ENCODE results near the gene GSTM5.

The GSTM5 gene

DNA sequence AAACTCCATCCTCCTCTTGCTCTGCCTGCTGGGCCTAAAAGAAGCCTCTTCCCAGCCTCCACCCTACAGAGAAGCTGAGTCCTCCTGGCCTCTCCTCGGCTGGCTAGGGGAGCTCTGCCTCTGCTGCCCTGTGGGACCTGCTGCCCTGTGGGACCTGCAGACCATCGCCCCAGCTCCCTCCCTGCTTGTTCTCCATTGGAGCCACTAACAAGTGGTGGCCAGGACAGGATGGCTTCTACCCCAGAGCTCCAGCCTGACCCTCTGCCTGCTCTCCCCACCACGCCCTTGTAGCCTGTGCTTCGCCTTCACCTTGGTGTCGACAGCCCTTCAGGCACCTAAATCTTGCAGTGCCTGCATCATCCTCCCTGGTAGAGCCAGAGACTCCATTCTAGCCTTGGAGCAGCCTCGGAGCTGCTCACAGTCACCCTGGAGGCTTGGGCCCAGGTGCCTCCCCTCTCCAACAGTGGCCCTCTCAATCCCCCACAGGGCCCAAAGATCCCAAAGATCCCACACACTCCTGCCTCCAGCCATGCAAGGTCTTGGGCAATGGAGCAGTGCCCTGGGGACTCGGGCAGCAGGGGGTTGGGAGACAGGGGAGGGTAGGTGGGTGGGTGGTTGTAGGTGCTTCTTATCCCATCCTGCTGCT is 48.7 kb downstream of the GSTM5 start:
- TF ChIP-seq, protein P1, sequence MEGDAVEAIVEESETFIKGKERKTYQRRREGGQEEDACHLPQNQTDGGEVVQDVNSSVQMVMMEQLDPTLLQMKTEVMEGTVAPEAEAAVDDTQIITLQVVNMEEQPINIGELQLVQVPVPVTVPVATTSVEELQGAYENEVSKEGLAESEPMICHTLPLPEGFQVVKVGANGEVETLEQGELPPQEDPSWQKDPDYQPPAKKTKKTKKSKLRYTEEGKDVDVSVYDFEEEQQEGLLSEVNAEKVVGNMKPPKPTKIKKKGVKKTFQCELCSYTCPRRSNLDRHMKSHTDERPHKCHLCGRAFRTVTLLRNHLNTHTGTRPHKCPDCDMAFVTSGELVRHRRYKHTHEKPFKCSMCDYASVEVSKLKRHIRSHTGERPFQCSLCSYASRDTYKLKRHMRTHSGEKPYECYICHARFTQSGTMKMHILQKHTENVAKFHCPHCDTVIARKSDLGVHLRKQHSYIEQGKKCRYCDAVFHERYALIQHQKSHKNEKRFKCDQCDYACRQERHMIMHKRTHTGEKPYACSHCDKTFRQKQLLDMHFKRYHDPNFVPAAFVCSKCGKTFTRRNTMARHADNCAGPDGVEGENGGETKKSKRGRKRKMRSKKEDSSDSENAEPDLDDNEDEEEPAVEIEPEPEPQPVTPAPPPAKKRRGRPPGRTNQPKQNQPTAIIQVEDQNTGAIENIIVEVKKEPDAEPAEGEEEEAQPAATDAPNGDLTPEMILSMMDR (conservative IDR thresholded peaks at IDR 0.05), result no peak
- TF ChIP-seq ZFX (IDR thresholded peaks at IDR 0.05), result no peak
- H3K27ac ChIP-seq, result no peak overlapping the region

DNA sequence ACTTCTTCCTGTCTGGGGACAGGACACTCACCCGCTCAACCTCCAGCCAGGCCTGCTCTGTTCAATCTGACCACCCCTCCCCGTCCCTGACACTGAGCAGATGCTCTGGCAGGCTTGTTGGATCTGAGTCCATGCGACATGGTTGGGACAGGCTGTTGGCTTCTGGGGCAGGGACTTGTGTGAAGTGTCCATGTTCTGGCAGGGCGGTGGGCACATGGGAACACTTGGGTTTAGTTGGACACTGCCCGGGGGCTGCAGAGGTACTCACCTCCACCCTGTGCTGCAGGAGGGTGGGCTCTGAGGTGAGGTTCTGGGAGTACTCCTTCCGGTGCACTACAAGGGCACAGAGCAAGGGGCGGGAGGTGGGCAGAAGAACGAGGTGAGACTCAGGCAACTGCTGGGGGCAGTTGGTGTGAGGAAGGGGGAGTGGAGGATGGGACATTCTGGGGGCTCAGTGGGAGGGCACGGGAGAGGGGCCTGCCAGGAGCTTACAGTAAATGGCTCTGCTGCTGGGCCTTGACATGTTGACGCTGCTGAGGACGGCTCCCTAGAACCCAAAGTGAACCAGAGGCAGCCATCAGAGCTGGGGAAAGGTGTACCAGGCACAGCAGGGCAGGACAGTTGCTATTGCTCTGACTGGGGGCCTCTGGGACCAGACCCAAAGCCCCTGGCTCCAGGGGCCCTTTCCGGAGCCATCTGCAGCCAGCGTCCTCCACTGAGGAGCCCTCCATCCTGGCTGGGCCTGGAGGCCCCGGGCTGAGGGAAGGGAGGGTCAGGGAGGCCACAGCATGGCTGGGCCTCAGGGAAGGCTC is 49.4 kb downstream of the GSTM5 start:
- no peak overlapping the region for H3K27ac ChIP-seq
- TF ChIP-seq, protein P1 (conservative IDR thresholded peaks at IDR 0.05), result no peak
- no peak for TF ChIP-seq ZFX (IDR thresholded peaks at IDR 0.05)

GRCh38 chr1:109762039-109762585 is 50.1 kb downstream of the GSTM5 start:
- H3K27ac ChIP-seq, result no peak overlapping the region
- no peak for TF ChIP-seq ZFX (IDR thresholded peaks at IDR 0.05)
- TF ChIP-seq, protein P1 (conservative IDR thresholded peaks at IDR 0.05), result no peak

DNA sequence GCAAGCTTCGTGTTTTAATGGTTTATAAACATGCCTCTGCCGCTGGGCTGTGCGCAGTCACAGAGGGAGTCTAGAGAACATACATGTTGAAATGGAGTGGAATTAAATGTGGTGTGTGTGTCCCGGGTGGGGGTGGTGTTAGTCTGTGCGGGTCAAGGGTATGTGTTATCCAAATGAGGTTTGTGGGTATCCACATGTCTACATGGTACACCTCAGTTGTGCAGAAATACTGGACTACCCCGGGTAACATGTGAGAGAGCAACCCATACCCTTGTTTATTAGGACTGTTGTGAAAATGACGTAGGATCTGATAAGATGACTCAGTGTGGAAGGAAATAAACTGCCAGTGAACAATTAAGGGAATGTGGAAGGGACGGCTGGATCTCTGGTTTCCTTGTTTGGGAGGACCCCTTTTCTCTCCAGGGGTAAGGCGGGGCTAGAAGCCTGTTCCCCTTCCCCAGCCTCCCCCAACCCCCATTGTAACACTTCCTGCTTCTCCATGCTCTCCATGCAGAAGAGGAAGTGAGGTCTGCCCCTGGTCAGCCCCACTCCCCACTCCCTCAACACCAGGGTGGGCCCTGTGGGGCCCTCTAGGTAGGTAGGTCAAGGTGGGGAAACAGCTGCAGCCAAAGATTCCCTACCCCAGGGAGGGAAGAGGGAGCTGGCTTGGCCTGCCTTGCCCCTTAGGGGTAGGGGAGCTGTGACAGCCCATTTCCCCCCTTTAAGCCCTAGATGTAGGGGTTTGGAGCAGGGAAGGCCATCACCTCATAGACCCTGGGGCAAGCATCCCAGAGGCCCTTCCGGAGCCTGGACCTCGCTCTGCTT is 51.0 kb downstream of the GSTM5 start:
- no peak overlapping the region for H3K27ac ChIP-seq
- no peak for TF ChIP-seq ZFX (IDR thresholded peaks at IDR 0.05)

DNA sequence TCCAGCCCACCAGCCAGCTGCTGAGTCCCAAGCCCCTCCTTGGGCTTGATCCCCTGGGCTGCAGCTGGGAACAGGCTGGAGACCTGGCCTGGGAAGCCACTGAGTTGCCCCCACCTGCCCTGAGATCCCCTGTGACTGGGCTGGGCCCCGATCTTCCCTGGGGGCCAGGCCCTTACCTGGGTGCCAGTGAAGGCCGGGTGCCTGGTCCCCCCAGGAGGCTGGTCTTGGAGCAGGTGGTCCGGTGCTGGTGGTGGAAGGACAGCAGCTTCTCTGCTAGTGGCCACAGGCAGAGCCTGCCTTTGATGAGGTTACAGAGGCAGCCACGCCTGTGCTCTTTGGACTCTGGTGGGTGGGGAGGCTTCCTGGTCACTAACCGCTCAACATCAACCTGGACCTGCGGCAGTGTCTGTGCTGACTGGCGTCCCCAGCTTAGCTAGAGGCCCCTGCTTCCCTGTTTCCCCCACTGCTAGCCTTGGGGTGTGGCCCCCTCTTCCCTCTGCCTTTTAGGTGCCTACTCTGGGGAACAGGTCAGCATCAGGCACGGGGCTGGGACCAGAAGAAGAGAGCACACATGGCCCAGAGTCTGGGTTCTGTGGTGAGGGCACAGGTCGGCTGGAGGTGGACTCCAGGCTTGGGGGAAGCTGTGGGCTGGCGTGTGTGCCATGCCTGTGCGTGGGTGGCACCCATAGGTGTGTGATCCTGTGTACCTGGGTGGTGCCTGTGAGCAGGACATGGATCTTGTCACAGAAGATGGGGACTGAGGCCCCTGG is 51.8 kb downstream of the GSTM5 start, which contains the start of gene EPS8L3:
Gene EPS8L3, minus strand, starts transcription at position 278 of the 770 bp plus-strand sequence. CDS start 2,174 bp downstream, outside the sequence.
- TF ChIP-seq ZFX (IDR thresholded peaks at IDR 0.05), result no peak
- TF ChIP-seq, protein P1 (conservative IDR thresholded peaks at IDR 0.05), result no peak
- H3K27ac ChIP-seq, result no peak within 1 kb of the TSS

DNA sequence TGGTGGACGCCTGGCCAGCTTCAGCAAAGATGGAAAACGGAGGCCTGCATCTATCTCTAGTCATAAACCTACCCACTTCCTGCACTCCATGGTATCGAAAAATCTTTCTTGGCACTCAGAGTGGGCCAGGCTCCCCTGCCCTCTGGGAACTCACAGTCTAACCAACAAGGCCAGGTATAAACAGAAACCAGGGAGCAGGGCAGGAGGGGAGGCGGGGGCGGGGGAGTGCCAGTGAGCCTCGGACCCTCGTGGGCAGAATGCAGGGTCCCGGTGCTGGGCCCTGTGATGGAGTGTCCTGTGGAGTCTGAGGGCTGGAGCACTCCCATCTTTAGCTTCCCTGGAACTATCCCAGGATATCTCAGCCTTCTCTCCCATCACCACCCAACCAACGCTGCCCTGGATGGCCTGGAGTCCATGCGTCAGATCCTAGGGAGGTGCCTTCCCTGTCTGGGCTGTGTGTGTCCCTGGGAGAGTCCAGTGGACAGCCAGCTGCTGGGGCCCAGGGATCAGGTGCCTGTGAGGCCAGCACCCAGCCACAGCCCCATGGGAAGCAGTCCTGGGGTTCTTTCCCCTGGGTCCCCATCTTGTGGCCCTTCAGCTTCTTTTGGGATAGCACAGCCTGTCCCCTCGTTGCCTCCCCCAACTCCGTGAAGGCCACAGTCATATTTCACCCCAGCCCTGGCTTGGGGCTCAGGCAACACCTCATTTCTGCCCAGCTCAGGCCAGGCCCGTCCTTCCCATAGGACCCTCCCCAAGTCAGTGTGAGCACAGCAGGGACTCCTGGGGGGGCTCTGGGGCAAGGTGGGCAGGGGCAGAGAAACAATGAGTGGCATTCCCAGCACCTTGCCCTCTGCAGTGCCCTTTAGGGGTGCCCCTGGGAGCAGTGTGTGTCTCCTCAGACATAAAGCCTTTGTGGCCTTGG is 52.8 kb downstream of the GSTM5 start:
- H3K27ac ChIP-seq, result no peak overlapping the region
- TF ChIP-seq ZFX (IDR thresholded peaks at IDR 0.05), result no peak
- TF ChIP-seq, protein P1 (conservative IDR thresholded peaks at IDR 0.05), result no peak

Measured in C4-2B (cell line).